NCI-H1694 (cell line): Measurements from ENCODE around the gene MLN.

Source experiments
- DNase-seq: peaks from one replicate; lab custom pipeline; 2025; lab: John Stamatoyannopoulos, UW

The MLN gene

GRCh38 chr6:33752646-33753015 lies 51.2 kb downstream of the MLN start:
- DNase-seq: no peak

- DNase-seq: peak; percentile 79
These were observed 51.8 kb downstream of the MLN start for GRCh38 chr6:33751771-33752645.

- no peak for DNase-seq
These were observed 53.4 kb downstream of the MLN start for GRCh38 chr6:33750244-33750991.

GRCh38 chr6:33749401-33749800 lies 54.4 kb downstream of the MLN start:
- no peak for DNase-seq

- no peak for DNase-seq
These were observed 55.0 kb downstream of the MLN start for GRCh38 chr6:33748841-33749240.

- no peak for DNase-seq
These were observed 56.0 kb downstream of the MLN start for GRCh38 chr6:33747823-33748222.

- DNase-seq: no peak
These were observed 57.1 kb downstream of the MLN start, which contains the start of gene IP6K3 for GRCh38 chr6:33746651-33747100. Gene IP6K3 (minus strand): TSS chr6:33746905. CDS start chr6:33735476, 11,429 bp downstream.

GRCh38 chr6:33746036-33746600 lies 57.7 kb downstream of the MLN start:
- DNase-seq: no peak

- DNase-seq: no peak
These were observed 58.3 kb downstream of the MLN start for GRCh38 chr6:33745548-33745947.

GRCh38 chr6:33744895-33745546 lies 58.8 kb downstream of the MLN start:
- DNase-seq: peak; percentile 62
